HepG2 (cell line): ENCODE measurements around the gene FOXD2. TPM values are rescaled to one million over a fixed set of nuclear protein-coding genes. Genes with fewer than 3 reads are reported as not detected.

ENCODE experiments used
- ATAC-seq: fragments of 200-7000 bp; cut with Tn5 transposase; 3 replicates; pipeline ENCODE4 v1.9.1; 2020; ENCODE audit warnings: mild to moderate bottlenecking, moderate library complexity
- BruUV-seq: library from RNA; stranded (reverse); fragments of 400-500 nt; replicated peaks from 2 replicates; lab custom pipeline; 2021; lab: Mats Ljungman, UMichigan
- CTCF ChIA-PET: fragments of 300-600 bp; formaldehyde crosslinking; extraction: SDS; loops from one replicate; lab custom pipeline; 2021; ENCODE audit warnings: low total read pairs, inconsistent platforms, low intra/inter-chr PET ratio; lab: Yijun Ruan, JAX
- POLR2A ChIA-PET: fragments of 350-600 bp; sonication (Branson Sonifier 250); formaldehyde crosslinking; loops from one replicate; lab custom pipeline; 2020; ENCODE audit warnings: antibody characterized with exemption, inconsistent platforms; lab: Yijun Ruan, JAX
- DNase-seq: peaks from one replicate; pipeline ENCODE4 v3.0.0-alpha.2; 2015; ENCODE audit warnings: low spot score
- FAIRE-seq: peaks from 3 replicates; lab custom pipeline; 2011; peaks lifted over from hg19 to GRCh38; lab: Jason Lieb, UNC
- H2AFZ ChIP-seq: one replicate; pipeline ENCODE4 v1.6.1; 2011; ENCODE audit warnings: low read length, inconsistent platforms
- H3K27ac ChIP-seq: fragments of 300-600 bp; 3 replicates; pipeline ENCODE4 v1.8.0; 2011; ENCODE audit warnings: mixed run types, mild to moderate bottlenecking, mixed read lengths, low read length, inconsistent platforms; ENCODE audit not compliant: insufficient read depth; ENCODE audit errors: extremely low read length
- H3K27me3 ChIP-seq, 2 experiments: fragments of 200-600 bp in 1 of 2; 2 replicates in 1 of 2; 3 replicates in 1 of 2; pipeline versions ENCODE4 v1.6.0 to v1.8.0; 2011; ENCODE audit warnings: low read length in 2 of 2, mild to moderate bottlenecking in 2 of 2, moderate library complexity in 2 of 2, inconsistent platforms in 1 of 2; ENCODE audit not compliant: insufficient read depth in 2 of 2, control insufficient read depth in 1 of 2
- H3K36me3 ChIP-seq, 2 experiments: fragments of 200-600 bp in 1 of 2; replicated peaks in 1 of 2; 2 replicates in 1 of 2; 3 replicates in 1 of 2; pipeline versions ENCODE4 v1.5.1 to v1.8.0; 2011; ENCODE audit warnings: low read length in 2 of 2, inconsistent platforms in 1 of 2; ENCODE audit not compliant: insufficient read depth in 2 of 2, control insufficient read depth in 1 of 2
- H3K4me1 ChIP-seq: 2 replicates; pipeline ENCODE4 v1.5.1; 2012; ENCODE audit warnings: low read length, inconsistent platforms; ENCODE audit not compliant: insufficient read depth
- H3K4me2 ChIP-seq: 2 replicates; pipeline ENCODE4 v1.6.0; 2011; ENCODE audit warnings: low read depth, low read length, inconsistent platforms
- H3K4me3 ChIP-seq, 3 experiments: fragments of 200-600 bp in 1 of 3; sonication (generic), shearing (Covaris generic) in 1 of 3; replicated peaks in 1 of 3; 2 replicates each; pipeline ENCODE4 v1.5.1; 2011 to 2016; ENCODE audit warnings: low read length in 3 of 3, inconsistent platforms in 2 of 3, low read depth in 2 of 3, mild to moderate bottlenecking in 2 of 3, control low read depth in 1 of 3, mixed read lengths in 1 of 3; ENCODE audit not compliant: insufficient read depth in 1 of 3
- H3K79me2 ChIP-seq: one replicate; pipeline ENCODE4 v1.6.1; 2011; ENCODE audit warnings: low read length, inconsistent platforms; ENCODE audit not compliant: insufficient read depth
- H3K9ac ChIP-seq: 2 replicates; pipeline ENCODE4 v1.6.0; 2011; ENCODE audit warnings: mild to moderate bottlenecking, low read depth, low read length, inconsistent platforms; ENCODE audit not compliant: insufficient read depth
- H3K9me3 ChIP-seq: 2 replicates; pipeline ENCODE4 v1.5.1; 2012; ENCODE audit warnings: mild to moderate bottlenecking, low read length
- H4K20me1 ChIP-seq: 2 replicates; pipeline ENCODE4 v1.6.0; 2011; ENCODE audit warnings: inconsistent platforms, mild to moderate bottlenecking, low read length, moderate library complexity; ENCODE audit not compliant: insufficient read depth
- FOSL2 ChIP-seq: sonication (generic); formaldehyde crosslinking; IDR thresholded peaks from 2 replicates; pipeline ENCODE4 v1.4.0; 2020; ENCODE audit warnings: missing genetic modification reagents
- REL ChIP-seq: sonication (generic); formaldehyde crosslinking; conservative IDR thresholded peaks from 2 replicates; pipeline ENCODE4 v1.8.0; 2022; ENCODE audit warnings: mild to moderate bottlenecking, missing genetic modification reagents, moderate library complexity
- SCMH1 ChIP-seq: sonication (generic); formaldehyde crosslinking; IDR thresholded peaks from 2 replicates; pipeline ENCODE4 v1.9.0; 2021; ENCODE audit warnings: missing genetic modification reagents, mild to moderate bottlenecking, borderline replicate concordance
- STAG1 ChIP-seq: sonication (generic); formaldehyde crosslinking; IDR thresholded peaks from 2 replicates; pipeline ENCODE4 v1.4.0; 2020; ENCODE audit warnings: missing genetic modification reagents
- TMF1 ChIP-seq: sonication (generic); formaldehyde crosslinking; IDR thresholded peaks from 2 replicates; pipeline ENCODE4 v1.8.1; 2022; ENCODE audit warnings: low read depth, missing genetic modification reagents
- ZBED4 ChIP-seq: sonication (generic); formaldehyde crosslinking; IDR thresholded peaks from 2 replicates; pipeline ENCODE4 v1.4.0; 2020; ENCODE audit warnings: missing genetic modification reagents, borderline replicate concordance
- ZFAT ChIP-seq: sonication (generic); formaldehyde crosslinking; conservative IDR thresholded peaks from 2 replicates; pipeline ENCODE4 v1.8.1; 2023; ENCODE audit warnings: missing genetic modification reagents, inconsistent platforms
- ZNF766 ChIP-seq: sonication (generic); formaldehyde crosslinking; IDR thresholded peaks from 2 replicates; pipeline ENCODE4 v1.5.0; 2020; ENCODE audit warnings: missing genetic modification reagents, borderline replicate concordance
- ZSCAN31 ChIP-seq: sonication (generic); formaldehyde crosslinking; IDR thresholded peaks from 2 replicates; pipeline ENCODE4 v1.5.0; 2020; ENCODE audit warnings: low read depth, mild to moderate bottlenecking, missing genetic modification reagents
- WGBS: methylation state at CpG from one replicate; pipeline ENCODE4 v1.1.6; 2017; ENCODE audit warnings: low lambda C conversion rate; 5-methylcytosine and 5-hydroxymethylcytosine counted together
- in situ Hi-C: cut with HindIII; loops from 2 replicates; pipeline ENCODE4 v1.10.0; 2017; ENCODE audit warnings: low pct_unique_long_range_greater_than_20kb; ENCODE audit not compliant: extremely low pct_ligation_motif_present
- intact Hi-C: fragments of 100-400 bp; cut with micrococcal nuclease; formaldehyde crosslinking; loops from one replicate; pipeline ENCODE4 v1.10.0; 2022; ENCODE audit not compliant: unreplicated experiment
- polyA plus RNA-seq, 8 experiments: library from polyadenylated mRNA; depleted of rRNA in 3 of 8; stranded (reverse) in 7 of 8; unstranded in 1 of 8; fragments of >200 nt; fragmentation: Illumina TruSeq in 4 of 8; extraction: Trizol in 4 of 8; gene quantifications; 2 replicates each; pipeline versions ENCODE4 v1.2.1 to v1.2.3, GENCODE V29; 2011 to 2016; ENCODE audit warnings: low read depth in 4 of 8, missing spikeins in 1 of 8, mixed read lengths in 1 of 8; ENCODE audit not compliant: insufficient read depth in 1 of 8
- total RNA-seq, 5 experiments: library from RNA; depleted of rRNA; stranded (reverse); fragments of >200 nt; fragmentation: Illumina TruSeq; extraction: Trizol; gene quantifications; 2 replicates each; pipeline ENCODE4 v1.2.3, GENCODE V29; 2016; ENCODE audit warnings: low read depth in 1 of 5
- TF ChIP-seq, protein P1 (sequence below): sonication (generic); formaldehyde crosslinking; IDR thresholded peaks from 2 replicates; pipeline ENCODE4 v1.4.0; 2020; ENCODE audit warnings: mild to moderate bottlenecking, low read depth, missing genetic modification reagents
- TF ChIP-seq, protein P2 (sequence below): fragments of 450-650 bp; IDR thresholded peaks from 2 replicates; pipeline ENCODE4 v1.6.1; 2017; ENCODE audit warnings: mild to moderate bottlenecking
- TF ChIP-seq, protein P3 (sequence below): IDR thresholded peaks from 2 replicates; pipeline ENCODE4 v1.6.1; 2012; ENCODE audit warnings: inconsistent platforms

FOXD2 gene
- total and polyA plus RNA-seq, 2 of the 13 experiments (the other 11 are each of a cell fraction or from before 2014, with no cell fraction given): 0.01 to 0.09 TPM

- Histone ChIP-seq H4K20me1 (peaks cover 42% of the 10 kb centered on the region), H3K9ac (no peak overlapping the region), H3K36me3 (no peaks in the 10 kb centered on the region), H3K4me2 (no peak overlapping the region), H3K9me3 (no peaks in the 10 kb centered on the region), H3K27ac (no peak overlapping the region), H2AFZ (no peak overlapping the region), H3K4me3 (no peak overlapping the region), H3K4me1 (peaks cover 14% of the 10 kb centered on the region), H3K27me3 (peaks cover 12 to 91% of the 10 kb centered on the region in 2 experiments; a peak in 4 of 5 replicates), H3K79me2 (no peaks in the 10 kb centered on the region)
- ATAC-seq (no peak), DNase-seq (no peak), FAIRE-seq (no peak)
- ChIA-PET POLR2A (no interaction called here), CTCF (no interaction called here)
- intact Hi-C loops: no loop called here
- no TSS peak for BruUV-seq
- TF ChIP-seq SCMH1 (no peak), ZBED4 (no peak), STAG1 (CRISPR knock-in tag) (no peak)
- in situ Hi-C loops: no loop called here
- 29% methylated on average over 1 of the region's 1 CpG for WGBS
These were observed 44.9 kb downstream of the FOXD2 start for GRCh38 chr1:47482786-47483185.

GRCh38 chr1:47483651-47484050, 45.8 kb downstream of the FOXD2 start:
- ATAC-seq (no peak), DNase-seq (no peak), FAIRE-seq (no peak)
- no peak overlapping the region for H3K9ac ChIP-seq
- peaks cover 34% of the 10 kb centered on the region for H4K20me1 ChIP-seq
- H3K4me2 ChIP-seq: no peak overlapping the region
- H3K79me2 ChIP-seq: no peaks in the 10 kb centered on the region
- CTCF ChIA-PET: no interaction called here
- no peak overlapping the region for H3K4me3 ChIP-seq
- H3K9me3 ChIP-seq: no peaks in the 10 kb centered on the region
- no peak overlapping the region for H2AFZ ChIP-seq
- in situ Hi-C loops (no loop called here), intact Hi-C loops (no loop called here)
- H3K4me1 ChIP-seq: peaks cover 5% of the 10 kb centered on the region
- BruUV-seq: no TSS peak
- POLR2A ChIA-PET: no interaction called here
- no peaks in the 10 kb centered on the region for H3K36me3 ChIP-seq
- WGBS: 48% methylated on average over 5 of the region's 5 CpGs
- peaks cover 12 to 97% of the 10 kb centered on the region in 2 experiments; a peak in 4 of 5 replicates for H3K27me3 ChIP-seq
- H3K27ac ChIP-seq: no peak overlapping the region
- TF ChIP-seq, protein P1, sequence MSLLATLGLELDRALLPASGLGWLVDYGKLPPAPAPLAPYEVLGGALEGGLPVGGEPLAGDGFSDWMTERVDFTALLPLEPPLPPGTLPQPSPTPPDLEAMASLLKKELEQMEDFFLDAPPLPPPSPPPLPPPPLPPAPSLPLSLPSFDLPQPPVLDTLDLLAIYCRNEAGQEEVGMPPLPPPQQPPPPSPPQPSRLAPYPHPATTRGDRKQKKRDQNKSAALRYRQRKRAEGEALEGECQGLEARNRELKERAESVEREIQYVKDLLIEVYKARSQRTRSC (CRISPR knock-in tag): no peak
- TF ChIP-seq, protein P2, sequence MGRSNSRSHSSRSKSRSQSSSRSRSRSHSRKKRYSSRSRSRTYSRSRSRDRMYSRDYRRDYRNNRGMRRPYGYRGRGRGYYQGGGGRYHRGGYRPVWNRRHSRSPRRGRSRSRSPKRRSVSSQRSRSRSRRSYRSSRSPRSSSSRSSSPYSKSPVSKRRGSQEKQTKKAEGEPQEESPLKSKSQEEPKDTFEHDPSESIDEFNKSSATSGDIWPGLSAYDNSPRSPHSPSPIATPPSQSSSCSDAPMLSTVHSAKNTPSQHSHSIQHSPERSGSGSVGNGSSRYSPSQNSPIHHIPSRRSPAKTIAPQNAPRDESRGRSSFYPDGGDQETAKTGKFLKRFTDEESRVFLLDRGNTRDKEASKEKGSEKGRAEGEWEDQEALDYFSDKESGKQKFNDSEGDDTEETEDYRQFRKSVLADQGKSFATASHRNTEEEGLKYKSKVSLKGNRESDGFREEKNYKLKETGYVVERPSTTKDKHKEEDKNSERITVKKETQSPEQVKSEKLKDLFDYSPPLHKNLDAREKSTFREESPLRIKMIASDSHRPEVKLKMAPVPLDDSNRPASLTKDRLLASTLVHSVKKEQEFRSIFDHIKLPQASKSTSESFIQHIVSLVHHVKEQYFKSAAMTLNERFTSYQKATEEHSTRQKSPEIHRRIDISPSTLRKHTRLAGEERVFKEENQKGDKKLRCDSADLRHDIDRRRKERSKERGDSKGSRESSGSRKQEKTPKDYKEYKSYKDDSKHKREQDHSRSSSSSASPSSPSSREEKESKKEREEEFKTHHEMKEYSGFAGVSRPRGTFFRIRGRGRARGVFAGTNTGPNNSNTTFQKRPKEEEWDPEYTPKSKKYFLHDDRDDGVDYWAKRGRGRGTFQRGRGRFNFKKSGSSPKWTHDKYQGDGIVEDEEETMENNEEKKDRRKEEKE: no peak
- TF ChIP-seq REL (CRISPR knock-in tag) (no peak), FOSL2 (CRISPR knock-in tag) (no peak), ZSCAN31 (CRISPR knock-in tag) (no peak), ZFAT (CRISPR knock-in tag) (no peak), TMF1 (CRISPR knock-in tag) (no peak), ZNF766 (CRISPR knock-in tag) (no peak)
- TF ChIP-seq, protein P3, sequence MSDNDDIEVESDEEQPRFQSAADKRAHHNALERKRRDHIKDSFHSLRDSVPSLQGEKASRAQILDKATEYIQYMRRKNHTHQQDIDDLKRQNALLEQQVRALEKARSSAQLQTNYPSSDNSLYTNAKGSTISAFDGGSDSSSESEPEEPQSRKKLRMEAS: no peak
